Measurements from ENCODE around the gene DOCK9. TPM values are rescaled to one million over a fixed set of nuclear protein-coding genes. Genes with fewer than 3 reads are reported as not detected.

The DOCK9 gene
- total and polyA plus RNA-seq, 4 donors = 48.8 to 193 (median 133) TPM

GRCh38 chr13:99013951-99014350 lies 36.1 kb upstream of the DOCK9 start:
- H3K27ac ChIP-seq (ENCODE audit: low read depth in 1 of 2, low read length in 1 of 2) = no peak overlapping the region
- 88 to 90% methylated on average over 6 of the region's 6 CpGs for WGBS, 2 donors
- DNase-seq = no peak

GRCh38 chr13:99012539-99012938 lies 34.7 kb upstream of the DOCK9 start:
- no peak for ATAC-seq (ENCODE audit: insufficient read depth, low FRiP score)
- Histone ChIP-seq H3K36me3 (ENCODE audit: control insufficient read depth in 4 of 4, insufficient read depth in 4 of 4, low read length in 4 of 4) (no peaks in the 10 kb centered on the region), H3K27ac (ENCODE audit: low read depth in 1 of 2, low read length in 1 of 2) (no peak overlapping the region), H3K9ac (ENCODE audit: insufficient read depth in 1 of 2, low read length in 2 of 2) (no peak overlapping the region), H3K27me3 (ENCODE audit: control insufficient read depth in 3 of 3, insufficient read depth in 3 of 3, low read length in 2 of 3) (peaks cover 0 to 2% (median 0%) of the 10 kb centered on the region in 3 donors), H3K4me1 (ENCODE audit: control insufficient read depth in 5 of 5, insufficient read depth in 5 of 5, low read length in 5 of 5) (peaks cover 0 to 25% (median 6%) of the 10 kb centered on the region in 5 donors), H3K9me3 (ENCODE audit: control insufficient read depth in 4 of 4, insufficient read depth in 3 of 4, low read length in 3 of 4) (no peaks in the 10 kb centered on the region), H3K4me3 (no peak overlapping the region)
- WGBS, 2 donors = 90 to 95% methylated on average over 1 of the region's 1 CpG
- DNase-seq = no peak
- no peak for TF ChIP-seq CTCF (IDR thresholded peaks at IDR 0.05; ENCODE audit: control extremely low read depth, extremely low read depth)

More at GRCh38 chr13:99013951-99014350, 36.1 kb upstream of the DOCK9 start:
- Histone ChIP-seq H3K9ac (ENCODE audit: insufficient read depth in 1 of 2, low read length in 2 of 2) (no peak overlapping the region), H3K9me3 (ENCODE audit: control insufficient read depth in 4 of 4, insufficient read depth in 3 of 4, low read length in 3 of 4) (no peaks in the 10 kb centered on the region), H3K36me3 (ENCODE audit: control insufficient read depth in 4 of 4, insufficient read depth in 4 of 4, low read length in 4 of 4) (no peaks in the 10 kb centered on the region), H3K4me1 (ENCODE audit: control insufficient read depth in 5 of 5, insufficient read depth in 5 of 5, low read length in 5 of 5) (peaks cover 0 to 25% (median 5%) of the 10 kb centered on the region in 5 donors), H3K27me3 (ENCODE audit: control insufficient read depth in 3 of 3, insufficient read depth in 3 of 3, low read length in 2 of 3) (peaks cover 0 to 2% (median 0%) of the 10 kb centered on the region in 3 donors), H3K4me3 (no peak overlapping the region)
- TF ChIP-seq CTCF (IDR thresholded peaks at IDR 0.05; ENCODE audit: control extremely low read depth, extremely low read depth) = no peak
- ATAC-seq (ENCODE audit: insufficient read depth, low FRiP score) = no peak

- Histone ChIP-seq H3K4me3 (no peak overlapping the region), H3K9ac (ENCODE audit: insufficient read depth in 1 of 2, low read length in 2 of 2) (no peak overlapping the region), H3K27me3 (ENCODE audit: control insufficient read depth in 3 of 3, insufficient read depth in 3 of 3, low read length in 2 of 3) (no peaks in the 10 kb centered on the region), H3K9me3 (ENCODE audit: control insufficient read depth in 4 of 4, insufficient read depth in 3 of 4, low read length in 3 of 4) (no peaks in the 10 kb centered on the region), H3K27ac (ENCODE audit: low read depth in 1 of 2, low read length in 1 of 2) (no peak overlapping the region), H3K36me3 (ENCODE audit: control insufficient read depth in 4 of 4, insufficient read depth in 4 of 4, low read length in 4 of 4) (no peaks in the 10 kb centered on the region), H3K4me1 (ENCODE audit: control insufficient read depth in 5 of 5, insufficient read depth in 5 of 5, low read length in 5 of 5) (peaks cover 0 to 18% (median 10%) of the 10 kb centered on the region in 5 donors)
- WGBS, 2 donors = 76 to 92% methylated on average over 4 of the region's 4 CpGs
- TF ChIP-seq CTCF (IDR thresholded peaks at IDR 0.05; ENCODE audit: control extremely low read depth, extremely low read depth) = no peak
- DNase-seq (peak in 2 of 3 donors; percentile 24 to 53), ATAC-seq (ENCODE audit: insufficient read depth, low FRiP score) (peak; percentile 14)
Measured at GRCh38 chr13:99009987-99010551, 32.2 kb upstream of the DOCK9 start.

GRCh38 chr13:99008577-99008976 lies 30.7 kb upstream of the DOCK9 start:
- WGBS, 2 donors = 62 to 66% methylated on average over 3 of the region's 3 CpGs
- no peaks in the 10 kb centered on the region for H3K9me3 ChIP-seq (ENCODE audit: control insufficient read depth in 4 of 4, insufficient read depth in 3 of 4, low read length in 3 of 4)
- H3K27me3 ChIP-seq (ENCODE audit: control insufficient read depth in 3 of 3, insufficient read depth in 3 of 3, low read length in 2 of 3) = no peaks in the 10 kb centered on the region
- ATAC-seq (ENCODE audit: insufficient read depth, low FRiP score) (no peak), DNase-seq (peak in 1 of 3 donors; percentile 21)
- peak overlapping the region in 1 of 2 donors; percentile 56 for H3K27ac ChIP-seq (ENCODE audit: low read depth in 1 of 2, low read length in 1 of 2)
- H3K4me3 ChIP-seq = no peak overlapping the region
- peaks cover 0 to 15% (median 0%) of the 10 kb centered on the region in 5 donors for H3K4me1 ChIP-seq (ENCODE audit: control insufficient read depth in 5 of 5, insufficient read depth in 5 of 5, low read length in 5 of 5)
- TF ChIP-seq CTCF (IDR thresholded peaks at IDR 0.05; ENCODE audit: control extremely low read depth, extremely low read depth) = no peak
- no peak overlapping the region for H3K9ac ChIP-seq (ENCODE audit: insufficient read depth in 1 of 2, low read length in 2 of 2)
- H3K36me3 ChIP-seq (ENCODE audit: control insufficient read depth in 4 of 4, insufficient read depth in 4 of 4, low read length in 4 of 4) = no peaks in the 10 kb centered on the region

All from lung (tissue), 12 donors.